Lung (tissue), 12 donors: ENCODE results near the gene AKAP13. TPM values are rescaled to one million over a fixed set of nuclear protein-coding genes. Genes with fewer than 3 reads are reported as not detected.

Source experiments
- ATAC-seq: fragments of 200-7000 bp; cut with Tn5 transposase; one replicate; pipeline ENCODE4 v1.9.1; 2020; ENCODE audit warnings: moderate number of reproducible peaks; ENCODE audit not compliant: insufficient read depth, low FRiP score
- DNase-seq, 3 donors: peaks; one replicate each; pipeline ENCODE4 v3.0.0-alpha.2; 2013 to 2017
- H3K27ac ChIP-seq, 2 donors: one replicate each; pipeline ENCODE4 v1.5.1; 2013; ENCODE audit warnings: mild to moderate bottlenecking in 2 of 2, moderate library complexity in 2 of 2, control low read depth in 1 of 2, inconsistent platforms in 1 of 2, low read depth in 1 of 2, low read length in 1 of 2
- H3K27me3 ChIP-seq, 3 donors: one replicate each; pipeline ENCODE4 v1.5.1; 2013; ENCODE audit warnings: low read length in 2 of 3; ENCODE audit not compliant: control insufficient read depth in 3 of 3, insufficient read depth in 3 of 3
- H3K36me3 ChIP-seq, 4 donors: one replicate each; pipeline ENCODE4 v1.5.1; 2013; ENCODE audit warnings: low read length in 4 of 4, mild to moderate bottlenecking in 1 of 4, moderate library complexity in 1 of 4; ENCODE audit not compliant: control insufficient read depth in 4 of 4, insufficient read depth in 4 of 4
- H3K4me1 ChIP-seq, 5 donors: one replicate each; pipeline ENCODE4 v1.5.1; 2013; ENCODE audit warnings: low read length in 5 of 5, mild to moderate bottlenecking in 2 of 5, moderate library complexity in 1 of 5; ENCODE audit not compliant: control insufficient read depth in 5 of 5, insufficient read depth in 5 of 5
- H3K4me3 ChIP-seq: one replicate; pipeline ENCODE4 v1.5.1; 2013; ENCODE audit warnings: mild to moderate bottlenecking, control low read depth, moderate library complexity
- H3K9ac ChIP-seq, 2 donors: one replicate each; pipeline ENCODE4 v1.5.1; 2013; ENCODE audit warnings: low read length in 2 of 2, control low read depth in 1 of 2; ENCODE audit not compliant: insufficient read depth in 1 of 2
- H3K9me3 ChIP-seq, 4 donors: one replicate each; pipeline ENCODE4 v1.5.1; 2013; ENCODE audit warnings: low read length in 3 of 4, mild to moderate bottlenecking in 1 of 4, moderate library complexity in 1 of 4; ENCODE audit not compliant: control insufficient read depth in 4 of 4, insufficient read depth in 3 of 4
- WGBS, 2 donors: extraction: QIAGEN DNeasy Blood & Tissue Kit; methylation state at CpG; one replicate each; pipeline ENCODE4 v1.1.7; 2013; 5-methylcytosine and 5-hydroxymethylcytosine counted together
- polyA plus RNA-seq, 2 donors: library from polyadenylated mRNA; stranded (reverse); fragments of 200-250 nt; gene quantifications; one replicate each; pipeline ENCODE4 v1.2.1, GENCODE V29; 2013
- total RNA-seq, 2 donors: library from RNA; depleted of rRNA in 1 of 2; stranded (reverse); fragments of >200 nt in 1 of 2; gene quantifications; one replicate each; pipeline ENCODE4 v1.2.1, GENCODE V29; 2014 to 2021
- TF ChIP-seq, protein P1 (sequence below): IDR thresholded peaks from 2 replicates; pipeline ENCODE4 v1.5.1; 2012; ENCODE audit warnings: mild to moderate bottlenecking; ENCODE audit errors: control extremely low read depth, extremely low read depth
- donor health status: control.
- donor health status: control.
- donor health status: Bipolar disorder and iron deficiency.
- donor health status: healthy.
- donor health status: DM: yes; HTN: yes; CAD: no.

Gene AKAP13
- total and polyA plus RNA-seq, 4 donors = 102 to 1,115 (median 259) TPM

DNA sequence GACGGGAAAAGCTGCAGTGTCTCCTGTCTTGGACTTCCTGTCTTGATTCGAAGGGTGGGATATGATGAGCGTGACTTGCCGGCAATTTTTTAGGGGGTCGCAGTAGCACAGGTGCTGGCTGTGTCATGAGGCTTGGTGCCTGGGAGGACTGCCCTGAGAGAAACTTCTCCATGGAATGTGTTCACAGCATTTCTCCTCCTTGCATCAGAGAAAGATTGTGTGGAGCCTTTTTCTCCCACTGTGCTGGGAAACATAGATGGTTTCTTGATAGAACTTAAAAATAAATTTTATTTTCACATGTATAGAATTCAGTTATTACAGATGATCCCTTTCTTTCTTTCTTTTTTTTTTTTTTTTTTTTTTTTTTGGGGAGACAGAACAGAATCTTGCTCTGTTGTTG is 292.9 kb downstream of the AKAP13 start:
- DNase-seq (no peak), ATAC-seq (no peak)
- TF ChIP-seq, protein P1, sequence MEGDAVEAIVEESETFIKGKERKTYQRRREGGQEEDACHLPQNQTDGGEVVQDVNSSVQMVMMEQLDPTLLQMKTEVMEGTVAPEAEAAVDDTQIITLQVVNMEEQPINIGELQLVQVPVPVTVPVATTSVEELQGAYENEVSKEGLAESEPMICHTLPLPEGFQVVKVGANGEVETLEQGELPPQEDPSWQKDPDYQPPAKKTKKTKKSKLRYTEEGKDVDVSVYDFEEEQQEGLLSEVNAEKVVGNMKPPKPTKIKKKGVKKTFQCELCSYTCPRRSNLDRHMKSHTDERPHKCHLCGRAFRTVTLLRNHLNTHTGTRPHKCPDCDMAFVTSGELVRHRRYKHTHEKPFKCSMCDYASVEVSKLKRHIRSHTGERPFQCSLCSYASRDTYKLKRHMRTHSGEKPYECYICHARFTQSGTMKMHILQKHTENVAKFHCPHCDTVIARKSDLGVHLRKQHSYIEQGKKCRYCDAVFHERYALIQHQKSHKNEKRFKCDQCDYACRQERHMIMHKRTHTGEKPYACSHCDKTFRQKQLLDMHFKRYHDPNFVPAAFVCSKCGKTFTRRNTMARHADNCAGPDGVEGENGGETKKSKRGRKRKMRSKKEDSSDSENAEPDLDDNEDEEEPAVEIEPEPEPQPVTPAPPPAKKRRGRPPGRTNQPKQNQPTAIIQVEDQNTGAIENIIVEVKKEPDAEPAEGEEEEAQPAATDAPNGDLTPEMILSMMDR = no peak
- Histone ChIP-seq H3K27ac (peak overlapping the region; percentile 51 to 70), H3K4me3 (no peak overlapping the region), H3K36me3 (peaks cover 19 to 51% (median 29%) of the 10 kb centered on the region in 4 donors), H3K9me3 (no peaks in the 10 kb centered on the region), H3K27me3 (no peaks in the 10 kb centered on the region), H3K9ac (no peak overlapping the region), H3K4me1 (peaks cover under 1 to 26% (median 2%) of the 10 kb centered on the region in 5 donors)
- 74 to 88% methylated on average over 5 of the region's 5 CpGs for WGBS, 2 donors

DNA sequence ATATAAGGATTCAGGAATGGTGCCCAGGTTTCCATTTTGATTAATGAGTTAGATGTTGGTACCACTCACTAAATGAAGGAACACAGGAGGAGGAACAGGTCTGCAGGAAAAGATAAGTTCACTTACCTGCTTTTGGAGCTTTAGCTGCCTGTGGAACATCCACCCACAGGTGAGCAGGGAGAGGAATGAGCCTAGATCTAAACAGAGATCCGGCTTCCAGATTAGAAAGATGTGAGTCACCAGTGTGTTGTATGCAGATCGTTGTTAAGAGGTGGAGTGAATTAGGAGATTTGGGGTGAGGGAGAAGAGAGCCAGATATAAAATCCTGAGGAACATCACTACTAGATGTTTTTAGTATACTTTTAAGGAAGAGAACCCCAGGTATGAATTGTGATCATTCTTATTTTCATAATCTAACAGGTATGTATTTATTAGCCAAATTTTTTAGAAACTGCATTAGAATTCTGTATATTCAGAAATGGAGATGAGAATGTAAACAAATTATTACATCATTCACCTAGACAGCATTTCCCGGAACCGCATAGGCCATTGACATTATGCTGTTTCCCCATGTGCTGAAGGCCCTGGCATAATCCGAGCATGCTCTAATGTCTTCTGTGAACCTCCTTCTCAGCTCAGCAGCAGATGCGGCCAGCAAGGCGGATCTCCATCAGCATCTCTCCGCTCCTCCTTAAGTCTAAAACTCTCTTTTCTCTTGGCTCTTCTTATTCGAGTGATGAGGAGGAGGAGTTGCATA is 296.1 kb downstream of the AKAP13 start:
- Histone ChIP-seq H3K9me3 (no peaks in the 10 kb centered on the region), H3K4me3 (no peak overlapping the region), H3K36me3 (peaks cover 16 to 36% (median 25%) of the 10 kb centered on the region in 4 donors), H3K27ac (no peak overlapping the region), H3K9ac (no peak overlapping the region), H3K4me1 (peaks cover 0 to 18% (median 0%) of the 10 kb centered on the region in 5 donors), H3K27me3 (no peaks in the 10 kb centered on the region)
- WGBS, 2 donors = 85 to 91% methylated on average over 9 of the region's 9 CpGs
- no peak for ATAC-seq
- TF ChIP-seq, protein P1 = no peak
- no peak for DNase-seq

DNA sequence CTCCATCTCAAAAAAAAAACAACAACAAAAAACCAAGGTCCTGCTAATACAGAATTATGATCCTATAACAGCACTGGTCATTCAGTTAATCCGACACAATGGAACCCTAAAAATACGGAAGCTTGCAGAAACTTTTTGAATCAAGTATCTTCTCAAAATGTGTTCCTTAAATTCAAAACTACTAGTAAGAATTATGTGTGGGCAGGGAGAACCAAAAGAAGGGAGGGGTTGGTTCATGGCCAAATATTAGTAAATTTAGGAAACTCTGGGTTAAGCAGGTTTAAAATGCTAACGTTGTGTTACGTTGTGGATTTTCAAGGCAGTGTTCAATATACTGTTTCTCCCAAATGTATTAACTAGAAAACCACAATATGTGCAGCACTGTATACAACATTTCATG is 298.8 kb downstream of the AKAP13 start:
- no peak for ATAC-seq
- DNase-seq = no peak
- Histone ChIP-seq H3K9me3 (no peaks in the 10 kb centered on the region), H3K4me1 (peaks cover 0 to 9% (median 0%) of the 10 kb centered on the region in 5 donors), H3K27me3 (no peaks in the 10 kb centered on the region), H3K9ac (no peak overlapping the region), H3K4me3 (no peak overlapping the region), H3K27ac (no peak overlapping the region), H3K36me3 (peaks cover 9 to 32% (median 23%) of the 10 kb centered on the region in 4 donors)
- TF ChIP-seq, protein P1 = no peak
- WGBS, 2 donors = 92 to 94% methylated on average over 4 of the region's 4 CpGs
